NB4 (cell line): ENCODE results near the gene DTL.

ENCODE experiments used
- POLR2A ChIP-seq: IDR thresholded peaks from 2 replicates; pipeline ENCODE4 v1.6.1; 2011; ENCODE audit warnings: mild to moderate bottlenecking; ENCODE audit not compliant: insufficient read length; ENCODE audit errors: extremely low read depth
- TF ChIP-seq, protein P1 (sequence below): IDR thresholded peaks from one replicate; pipeline ENCODE4 v1.5.1; 2012; ENCODE audit warnings: low read depth, low read length

DNA sequence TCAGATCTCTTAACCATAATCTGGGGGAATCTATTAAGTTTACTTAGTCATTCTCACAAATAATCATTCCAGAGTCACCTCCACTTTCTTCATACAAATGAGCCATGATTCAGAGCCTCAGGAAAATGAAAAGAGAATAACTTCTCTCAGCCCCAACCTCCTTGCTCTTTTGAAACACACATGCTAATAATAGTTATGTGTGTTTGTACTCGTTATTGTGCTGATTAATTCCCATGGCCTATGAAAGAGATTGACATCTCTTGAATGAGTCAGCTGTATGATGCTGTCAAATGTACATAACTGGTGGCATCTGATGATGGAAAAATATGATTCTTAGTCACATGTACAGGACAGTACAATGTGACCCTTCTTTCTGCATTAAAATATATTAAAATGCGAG lies 41.5 kb downstream of the DTL start:
- TF ChIP-seq, protein P1, sequence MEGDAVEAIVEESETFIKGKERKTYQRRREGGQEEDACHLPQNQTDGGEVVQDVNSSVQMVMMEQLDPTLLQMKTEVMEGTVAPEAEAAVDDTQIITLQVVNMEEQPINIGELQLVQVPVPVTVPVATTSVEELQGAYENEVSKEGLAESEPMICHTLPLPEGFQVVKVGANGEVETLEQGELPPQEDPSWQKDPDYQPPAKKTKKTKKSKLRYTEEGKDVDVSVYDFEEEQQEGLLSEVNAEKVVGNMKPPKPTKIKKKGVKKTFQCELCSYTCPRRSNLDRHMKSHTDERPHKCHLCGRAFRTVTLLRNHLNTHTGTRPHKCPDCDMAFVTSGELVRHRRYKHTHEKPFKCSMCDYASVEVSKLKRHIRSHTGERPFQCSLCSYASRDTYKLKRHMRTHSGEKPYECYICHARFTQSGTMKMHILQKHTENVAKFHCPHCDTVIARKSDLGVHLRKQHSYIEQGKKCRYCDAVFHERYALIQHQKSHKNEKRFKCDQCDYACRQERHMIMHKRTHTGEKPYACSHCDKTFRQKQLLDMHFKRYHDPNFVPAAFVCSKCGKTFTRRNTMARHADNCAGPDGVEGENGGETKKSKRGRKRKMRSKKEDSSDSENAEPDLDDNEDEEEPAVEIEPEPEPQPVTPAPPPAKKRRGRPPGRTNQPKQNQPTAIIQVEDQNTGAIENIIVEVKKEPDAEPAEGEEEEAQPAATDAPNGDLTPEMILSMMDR, result no peak
- TF ChIP-seq POLR2A, result no peak
